ENCODE results near the gene STC2. TPM values are rescaled to one million over a fixed set of nuclear protein-coding genes. Genes with fewer than 3 reads are reported as not detected.

The STC2 gene
- total and polyA plus RNA-seq, 2 of the 4 experiments (the other 2 are of a cell fraction): 87.5 to 270 TPM

DNA sequence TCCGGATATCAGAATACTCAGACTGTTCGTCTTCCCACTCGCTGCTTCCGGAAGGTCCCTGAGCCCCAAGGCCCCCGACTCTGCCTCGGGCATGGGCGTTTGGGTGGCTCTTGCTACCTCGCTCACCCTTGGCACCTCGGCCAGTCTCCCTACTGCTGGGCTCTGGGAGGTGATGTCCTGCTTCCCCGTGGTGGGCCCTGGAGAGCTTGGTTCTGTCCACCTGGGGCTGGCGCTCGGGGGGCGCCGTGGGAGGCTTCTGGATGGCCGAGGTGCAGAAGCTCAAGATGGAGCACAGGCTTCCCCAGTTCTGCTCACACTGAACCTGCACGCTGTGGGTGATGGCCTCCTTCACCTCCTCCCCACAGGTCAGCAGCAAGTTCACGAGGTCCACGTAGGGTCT lies 10.4 kb downstream of the STC2 start:
- H4K5ac ChIP-seq (ENCODE audit: low read depth, low read length): no peak overlapping the region
- peak overlapping the region; percentile 9; the same call in 1 of the 2 replicates for H3K27ac ChIP-seq (ENCODE audit: insufficient read depth, low read length)
- peaks cover 69% of the 10 kb centered on the region for H4K20me1 ChIP-seq (ENCODE audit: insufficient read depth, low read length)
- no peak overlapping the region for H3K23ac ChIP-seq (ENCODE audit: low read depth, low read length)
- no peak overlapping the region for H2BK120ac ChIP-seq (ENCODE audit: low read depth, low read length)
- 100% methylated on average over 2 of the region's 18 CpGs; no CpG with 5 or more reads in 1 of the 2 experiments for WGBS, 2 experiments (ENCODE audit: extremely low coverage in 2 of 2, insufficient read length in 1 of 2)
- DNase-seq (no peak), ATAC-seq (ENCODE audit: low read depth) (no peak)
- intact Hi-C loops (cut with micrococcal nuclease): no loop called here
- H2BK15ac ChIP-seq (ENCODE audit: low read depth, low read length): no peak overlapping the region
- no peak overlapping the region for H2BK20ac ChIP-seq (ENCODE audit: low read depth, low read length)
- H3K4ac ChIP-seq (ENCODE audit: low read depth, low read length): no peak overlapping the region
- H4K8ac ChIP-seq (ENCODE audit: low read depth in 2 of 2, low read length in 2 of 2): no peak overlapping the region
- in situ Hi-C loops (cut with MboI; ENCODE audit: low sequenced_read_pairs): no loop called here
- no peak overlapping the region for H3K4me3 ChIP-seq (ENCODE audit: insufficient read depth, low read depth, low read length)
- H3K9ac ChIP-seq (ENCODE audit: low read depth, low read length): no peak overlapping the region
- H2AK9ac ChIP-seq (replicated peaks; ENCODE audit: low read depth, low read length, poor library complexity): no peak overlapping the region
- no peak overlapping the region for H2AFZ ChIP-seq (replicated peaks; ENCODE audit: low read length, poor library complexity)
- peaks cover 56% of the 10 kb centered on the region for H3K36me3 ChIP-seq (ENCODE audit: control insufficient read depth, insufficient read depth, low read length)
- TF ChIP-seq RFX5 (IDR thresholded peaks at IDR 0.05; ENCODE audit: low read depth, low read length): no peak
- TF ChIP-seq NFE2L2 (IDR thresholded peaks at IDR 0.05; ENCODE audit: low read depth, low read length): no peak
- no peak for TF ChIP-seq POLR2A (IDR thresholded peaks at IDR 0.05; ENCODE audit: low read depth, low read length)
- TF ChIP-seq MXI1 (IDR thresholded peaks at IDR 0.05; ENCODE audit: borderline replicate concordance, low read depth, low read length): no peak
- no peak for TF ChIP-seq ELK1 (IDR thresholded peaks at IDR 0.05; ENCODE audit: borderline replicate concordance, low read depth, low read length)
- TF ChIP-seq CEBPB (IDR thresholded peaks at IDR 0.05; ENCODE audit: low read depth, low read length): no peak
- no peak for TF ChIP-seq CHD1 (IDR thresholded peaks at IDR 0.05; ENCODE audit: low read depth, low read length)
- TF ChIP-seq BHLHE40 (IDR thresholded peaks at IDR 0.05; ENCODE audit: low read depth, low read length): no peak
- TF ChIP-seq, protein P1, sequence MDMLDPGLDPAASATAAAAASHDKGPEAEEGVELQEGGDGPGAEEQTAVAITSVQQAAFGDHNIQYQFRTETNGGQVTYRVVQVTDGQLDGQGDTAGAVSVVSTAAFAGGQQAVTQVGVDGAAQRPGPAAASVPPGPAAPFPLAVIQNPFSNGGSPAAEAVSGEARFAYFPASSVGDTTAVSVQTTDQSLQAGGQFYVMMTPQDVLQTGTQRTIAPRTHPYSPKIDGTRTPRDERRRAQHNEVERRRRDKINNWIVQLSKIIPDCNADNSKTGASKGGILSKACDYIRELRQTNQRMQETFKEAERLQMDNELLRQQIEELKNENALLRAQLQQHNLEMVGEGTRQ (IDR thresholded peaks at IDR 0.05; ENCODE audit: low read depth, low read length): no peak
- TF ChIP-seq MAFK (IDR thresholded peaks at IDR 0.05; ENCODE audit: low read depth, low read length): no peak
- TF ChIP-seq MAZ (IDR thresholded peaks at IDR 0.05; ENCODE audit: borderline replicate concordance, low read depth, low read length): no peak
- no peak for TF ChIP-seq RCOR1 (IDR thresholded peaks at IDR 0.05; ENCODE audit: insufficient replicate concordance, low read length)
- no peak for TF ChIP-seq SMC3 (IDR thresholded peaks at IDR 0.05; ENCODE audit: low read depth, low read length)
- no peak for TF ChIP-seq RAD21 (IDR thresholded peaks at IDR 0.05; ENCODE audit: low read length)
- TF ChIP-seq FOS (IDR thresholded peaks at IDR 0.05; ENCODE audit: low read depth, low read length): no peak
- TF ChIP-seq, protein P2, sequence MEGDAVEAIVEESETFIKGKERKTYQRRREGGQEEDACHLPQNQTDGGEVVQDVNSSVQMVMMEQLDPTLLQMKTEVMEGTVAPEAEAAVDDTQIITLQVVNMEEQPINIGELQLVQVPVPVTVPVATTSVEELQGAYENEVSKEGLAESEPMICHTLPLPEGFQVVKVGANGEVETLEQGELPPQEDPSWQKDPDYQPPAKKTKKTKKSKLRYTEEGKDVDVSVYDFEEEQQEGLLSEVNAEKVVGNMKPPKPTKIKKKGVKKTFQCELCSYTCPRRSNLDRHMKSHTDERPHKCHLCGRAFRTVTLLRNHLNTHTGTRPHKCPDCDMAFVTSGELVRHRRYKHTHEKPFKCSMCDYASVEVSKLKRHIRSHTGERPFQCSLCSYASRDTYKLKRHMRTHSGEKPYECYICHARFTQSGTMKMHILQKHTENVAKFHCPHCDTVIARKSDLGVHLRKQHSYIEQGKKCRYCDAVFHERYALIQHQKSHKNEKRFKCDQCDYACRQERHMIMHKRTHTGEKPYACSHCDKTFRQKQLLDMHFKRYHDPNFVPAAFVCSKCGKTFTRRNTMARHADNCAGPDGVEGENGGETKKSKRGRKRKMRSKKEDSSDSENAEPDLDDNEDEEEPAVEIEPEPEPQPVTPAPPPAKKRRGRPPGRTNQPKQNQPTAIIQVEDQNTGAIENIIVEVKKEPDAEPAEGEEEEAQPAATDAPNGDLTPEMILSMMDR (conservative IDR thresholded peaks at IDR 0.05; ENCODE audit: low read depth, low read length): no peak
- POLR2A ChIA-PET (ENCODE audit: unreplicated experiment): no interaction called here
- no peak overlapping the region for H4K91ac ChIP-seq (ENCODE audit: insufficient read depth, low read depth, low read length)
- H3K4me2 ChIP-seq (ENCODE audit: low read depth, low read length): no peak overlapping the region
- H3K14ac ChIP-seq (replicated peaks; ENCODE audit: low read depth, low read length): no peak overlapping the region
- no peak overlapping the region for H3K56ac ChIP-seq (ENCODE audit: extremely low read depth, insufficient read depth, low read length)
- H3K18ac ChIP-seq (ENCODE audit: low read depth, low read length): no peak overlapping the region
- peaks cover 16 to 61% of the 10 kb centered on the region in 2 experiments for H3K79me1 ChIP-seq (ENCODE audit: low read depth in 1 of 2, low read length in 2 of 2)
- peaks cover 8% of the 10 kb centered on the region for H3K9me1 ChIP-seq (ENCODE audit: insufficient read depth, low read length)
- CTCF ChIA-PET: no interaction called here
- peaks cover 39% of the 10 kb centered on the region for H3K4me1 ChIP-seq (ENCODE audit: control insufficient read depth, insufficient read depth, low read length)
- no TSS peak for BruUV-seq (replicated peaks)
- 0 out of 2 replicates have a peak overlapping the region, but pooled peaks have one; percentile 12 for H2AK5ac ChIP-seq (ENCODE audit: low read depth, low read length)
- no peak overlapping the region for H2BK5ac ChIP-seq (ENCODE audit: low read depth, low read length, poor library complexity, severe bottlenecking)
- H3K9me3 ChIP-seq (ENCODE audit: control insufficient read depth, insufficient read depth, low read length): no peaks in the 10 kb centered on the region
- no peaks in the 10 kb centered on the region for H3K27me3 ChIP-seq (ENCODE audit: control insufficient read depth, insufficient read depth, low read length)
- dilution Hi-C loops (cut with HindIII; ENCODE audit: low sequenced_read_pairs, unreplicated experiment): no loop called here

Measured in IMR-90 (cell line).